SKM-1 treated with dmso at 0.1 percent for 144 hours (cell line): ENCODE data around the gene SERPIND1.

Experiments
- DNase-seq: peaks from one replicate; lab custom pipeline; 2025; ENCODE audit not compliant: unreplicated experiment; lab: John Stamatoyannopoulos, UW

The SERPIND1 gene

DNA sequence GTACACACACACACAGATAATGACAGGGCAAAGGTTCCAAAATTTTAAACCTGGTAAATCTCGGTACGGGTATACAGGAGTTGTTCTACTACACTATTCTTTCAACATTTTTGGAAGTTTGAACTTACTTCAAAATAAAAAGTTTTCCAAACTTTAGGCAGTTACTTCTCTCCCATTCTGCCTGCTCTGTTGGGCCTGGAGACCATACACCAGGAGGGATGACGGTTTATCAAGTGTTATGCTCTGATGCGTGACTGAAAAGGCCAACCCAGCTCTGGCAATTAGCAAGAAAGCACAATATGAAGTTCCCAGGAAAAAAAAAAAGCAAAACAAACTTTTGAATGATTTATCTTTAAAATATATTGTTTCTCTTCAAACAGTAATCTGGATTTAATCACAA lies 969 bp downstream of the SERPIND1 start:
- DNase-seq, result no peak

DNA sequence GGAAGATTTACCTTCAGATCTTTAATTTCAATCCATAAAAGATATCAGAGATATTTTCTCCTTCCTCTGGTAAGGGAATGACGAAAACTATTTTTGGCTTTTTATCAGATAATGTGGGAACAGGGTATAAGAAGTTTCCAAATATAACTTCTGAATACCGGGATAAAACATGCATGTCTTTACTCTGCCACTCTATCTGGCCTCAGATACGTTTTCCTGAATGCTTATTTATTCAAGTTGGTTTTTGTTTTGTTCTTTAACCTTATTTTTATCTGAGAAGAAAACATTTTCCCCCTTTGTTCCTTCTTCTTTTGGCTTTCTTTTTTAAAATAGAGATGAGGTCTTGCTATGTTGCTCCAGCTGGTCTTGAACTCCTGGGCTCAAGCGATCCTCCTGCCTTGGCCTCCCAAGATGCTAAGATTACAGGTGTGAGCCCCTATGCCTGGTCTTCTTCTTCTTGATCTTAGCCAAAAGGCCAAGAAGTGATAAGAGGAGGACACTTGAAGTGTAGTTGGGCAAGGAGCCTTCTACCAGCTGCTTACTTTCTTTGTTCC lies 1.5 kb downstream of the SERPIND1 start:
- no peak for DNase-seq

- no peak for DNase-seq
Observed at GRCh38 chr22:20776624-20777405, 2.9 kb downstream of the SERPIND1 start.

DNA sequence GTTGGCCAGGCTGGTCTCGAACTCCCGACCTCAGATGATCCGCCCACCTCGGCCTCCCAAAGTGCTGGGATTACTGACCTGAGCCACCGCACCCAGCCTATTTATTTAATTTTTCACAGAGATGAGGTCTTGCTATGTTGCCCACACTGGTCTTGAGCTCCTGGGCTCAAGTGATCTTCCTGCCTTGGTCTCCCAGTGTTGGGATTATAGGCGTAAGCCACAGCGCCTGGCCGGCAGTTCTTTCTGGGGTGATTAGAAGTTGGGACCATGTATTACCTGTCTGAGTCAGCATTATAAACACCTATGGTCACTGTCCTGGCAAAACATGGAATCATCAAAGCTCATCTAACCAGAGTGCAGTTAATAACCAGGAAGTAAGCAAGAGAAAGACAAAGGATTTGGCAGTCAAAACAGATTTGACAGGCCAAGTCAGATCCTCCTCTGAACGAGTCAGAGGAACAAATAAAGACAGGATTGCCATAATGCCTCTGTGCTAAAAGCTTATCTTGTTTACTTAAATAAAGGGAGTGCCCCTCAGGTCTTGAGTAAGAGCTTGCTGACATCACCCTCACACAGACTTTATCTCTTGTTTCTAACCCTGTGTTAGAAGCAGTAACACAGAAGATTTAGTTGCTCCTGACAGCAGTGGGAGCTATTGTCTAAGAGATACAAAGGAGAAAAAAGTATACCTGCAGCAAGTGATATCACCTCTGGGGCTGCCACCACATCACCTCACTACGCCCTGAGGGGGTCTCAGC lies 3.7 kb downstream of the SERPIND1 start:
- DNase-seq, result no peak

- DNase-seq, result no peak
Observed at GRCh38 chr22:20779014-20779817, 5.3 kb downstream of the SERPIND1 start.

DNA sequence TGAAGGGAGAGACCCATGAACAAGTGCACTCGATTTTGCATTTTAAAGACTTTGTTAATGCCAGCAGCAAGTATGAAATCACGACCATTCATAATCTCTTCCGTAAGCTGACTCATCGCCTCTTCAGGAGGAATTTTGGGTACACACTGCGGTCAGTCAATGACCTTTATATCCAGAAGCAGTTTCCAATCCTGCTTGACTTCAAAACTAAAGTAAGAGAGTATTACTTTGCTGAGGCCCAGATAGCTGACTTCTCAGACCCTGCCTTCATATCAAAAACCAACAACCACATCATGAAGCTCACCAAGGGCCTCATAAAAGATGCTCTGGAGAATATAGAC lies 5.9 kb downstream of the SERPIND1 start:
- no peak for DNase-seq

DNA sequence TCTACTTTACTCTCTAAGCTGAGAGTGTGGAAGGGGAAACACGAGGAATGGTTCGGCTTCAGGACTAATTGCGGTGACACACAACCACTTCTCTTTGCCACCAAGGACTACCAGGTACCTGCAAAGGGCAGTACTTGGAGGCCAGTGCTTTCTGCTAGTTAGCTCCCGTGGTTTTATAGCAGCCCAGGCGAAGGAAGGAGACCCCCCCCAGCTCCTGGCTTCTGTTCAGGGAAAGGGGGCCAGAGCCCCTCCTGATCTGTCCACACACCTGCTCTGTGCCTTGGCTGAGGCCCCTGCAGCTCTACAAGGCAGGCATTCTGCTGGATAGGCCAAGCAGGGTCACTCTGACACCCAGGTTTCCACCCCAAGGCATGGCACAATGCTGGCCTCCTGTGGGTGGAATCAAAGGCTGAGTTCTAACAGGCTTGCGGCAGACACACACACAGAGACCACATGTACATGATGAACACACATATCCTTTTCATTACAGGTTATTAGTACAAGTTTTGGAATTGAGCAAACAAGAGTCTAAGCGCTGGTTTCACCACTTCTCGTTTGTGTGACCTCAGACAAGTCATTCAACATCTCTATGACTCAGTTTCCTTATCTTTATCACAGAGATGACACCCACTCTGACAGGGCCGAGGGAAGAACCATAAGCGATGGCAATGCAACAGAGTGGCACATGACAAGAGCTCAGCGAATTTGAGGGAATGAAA lies 7.5 kb downstream of the SERPIND1 start:
- peak; percentile 33 for DNase-seq

- DNase-seq, result no peak
Observed at GRCh38 chr22:20782083-20782482, 8.2 kb downstream of the SERPIND1 start.

DNA sequence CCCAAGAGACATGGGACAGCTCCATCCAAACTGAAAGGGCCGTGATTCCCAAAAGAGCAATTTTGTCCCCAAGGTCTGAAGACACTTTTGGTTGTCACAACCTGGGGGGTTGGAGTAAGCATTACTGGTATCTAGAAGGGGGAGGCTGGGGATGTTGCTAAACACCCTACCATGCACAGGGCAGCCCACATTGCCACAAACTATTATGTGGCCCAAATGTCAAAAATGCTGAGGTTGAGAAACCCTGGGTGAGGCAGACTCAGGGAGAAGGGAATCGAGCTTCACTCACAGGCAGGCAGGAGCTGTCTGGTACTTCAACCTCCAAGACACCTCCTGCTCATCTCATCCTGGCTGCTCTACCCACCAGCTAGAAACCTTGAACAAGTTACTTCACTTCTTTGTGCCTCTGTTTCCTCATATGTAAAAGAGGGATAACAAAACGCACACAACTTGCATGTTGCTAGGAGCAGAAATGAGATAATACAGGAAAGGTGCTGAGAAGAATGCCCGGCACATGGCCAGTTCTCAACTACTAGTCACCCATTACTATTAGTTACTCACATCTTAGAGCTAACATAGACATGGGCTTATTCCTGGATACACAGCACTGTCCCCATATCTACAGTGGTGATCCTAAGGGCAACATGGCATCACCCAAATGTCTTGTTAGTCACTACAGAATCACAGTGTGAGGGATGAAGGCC lies 8.8 kb downstream of the SERPIND1 start:
- no peak for DNase-seq

DNA sequence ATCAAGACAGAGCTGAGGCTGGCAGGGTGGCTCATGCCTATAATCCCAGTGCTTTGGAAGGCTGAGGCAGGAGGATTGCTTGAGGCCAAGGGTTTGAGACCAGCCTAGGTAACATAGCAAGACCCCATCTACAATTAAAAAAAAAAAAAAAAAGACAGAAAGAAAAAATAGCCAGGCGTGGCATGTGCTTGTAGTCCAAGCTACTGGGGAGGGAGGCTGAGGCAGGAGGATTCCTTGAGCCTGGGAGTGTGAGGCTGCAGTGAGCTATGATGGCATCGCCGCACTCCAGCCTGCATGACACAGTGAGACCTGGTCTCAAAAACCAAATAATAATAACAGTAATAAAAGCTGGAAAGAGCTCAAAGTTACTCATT lies 9.4 kb downstream of the SERPIND1 start:
- DNase-seq, result no peak

DNA sequence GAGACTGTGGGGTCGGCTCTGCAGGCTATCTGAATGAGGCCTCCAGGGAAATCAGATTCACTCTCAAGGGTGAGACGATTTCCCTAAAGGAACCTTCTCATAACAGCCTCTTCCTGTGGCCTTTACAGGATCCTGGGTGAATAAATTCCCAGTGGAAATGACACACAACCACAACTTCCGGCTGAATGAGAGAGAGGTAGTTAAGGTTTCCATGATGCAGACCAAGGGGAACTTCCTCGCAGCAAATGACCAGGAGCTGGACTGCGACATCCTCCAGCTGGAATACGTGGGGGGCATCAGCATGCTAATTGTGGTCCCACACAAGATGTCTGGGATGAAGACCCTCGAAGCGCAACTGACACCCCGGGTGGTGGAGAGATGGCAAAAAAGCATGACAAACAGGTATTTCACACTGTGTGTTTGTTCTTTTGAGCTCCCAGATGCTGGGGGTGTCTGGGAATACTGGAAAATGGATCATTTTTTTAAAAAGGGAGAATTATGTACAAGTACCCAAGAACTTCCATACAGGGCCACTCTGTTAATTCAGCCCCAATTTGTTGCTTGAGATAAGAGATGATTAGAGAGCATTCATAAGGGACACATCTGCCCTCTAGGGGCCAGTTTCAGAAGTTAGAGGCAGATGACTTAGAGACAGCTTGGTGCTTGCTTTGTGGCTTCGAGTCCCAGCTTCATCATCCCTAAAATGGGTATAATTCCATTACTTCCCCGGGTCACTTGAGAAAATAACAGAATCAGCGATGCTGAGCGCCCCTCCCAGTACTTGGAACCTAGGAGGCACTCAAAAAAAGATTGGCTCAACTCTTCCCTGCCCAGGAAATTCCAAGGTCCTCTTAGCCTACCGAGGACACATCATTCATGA lies 10.2 kb downstream of the SERPIND1 start:
- peak; percentile 44 for DNase-seq

GRCh38 chr22:20785415-20785814 lies 11.5 kb downstream of the SERPIND1 start:
- no peak for DNase-seq

- DNase-seq, result no peak
Observed at GRCh38 chr22:20786048-20786447, 12.1 kb downstream of the SERPIND1 start.

GRCh38 chr22:20786536-20786979 lies 12.6 kb downstream of the SERPIND1 start:
- no peak for DNase-seq

GRCh38 chr22:20787223-20787622 lies 13.3 kb downstream of the SERPIND1 start:
- DNase-seq, result no peak

- DNase-seq, result no peak
Observed at GRCh38 chr22:20787746-20788626, 14.1 kb downstream of the SERPIND1 start.

- no peak for DNase-seq
Observed at GRCh38 chr22:20788627-20789344, 14.9 kb downstream of the SERPIND1 start.
